Muscle layer of duodenum (tissue), 2 donors: ENCODE data around the gene PARD6B.
"Not testable (repeated sequence)": the region's sequence is repeated elsewhere in the genome, so short reads cannot be mapped to it uniquely, and the experiment has no call there.

Experiments
- H3K27ac ChIP-seq: one replicate; pipeline ENCODE4 v1.7.0; 2013; ENCODE audit warnings: mild to moderate bottlenecking, low read length
- H3K27me3 ChIP-seq: one replicate; pipeline ENCODE4 v1.7.0; 2013; ENCODE audit warnings: low read depth, mild to moderate bottlenecking, control low read depth, low read length
- H3K36me3 ChIP-seq, 2 donors: one replicate each; pipeline ENCODE4 v1.7.0; 2013; ENCODE audit warnings: low read length in 2 of 2, control low read depth in 1 of 2, mild to moderate bottlenecking in 1 of 2; ENCODE audit not compliant: insufficient read depth in 2 of 2, control insufficient read depth in 1 of 2
- H3K4me1 ChIP-seq, 2 donors: one replicate each; pipeline ENCODE4 v1.7.0; 2013; ENCODE audit warnings: low read length in 2 of 2, mild to moderate bottlenecking in 2 of 2, control low read depth in 1 of 2, moderate library complexity in 1 of 2; ENCODE audit not compliant: insufficient read depth in 2 of 2, control insufficient read depth in 1 of 2
- H3K4me3 ChIP-seq, 2 donors: one replicate each; pipeline ENCODE4 v1.7.0; 2013; ENCODE audit warnings: low read length in 2 of 2, low read depth in 1 of 2, mild to moderate bottlenecking in 1 of 2
- H3K9me3 ChIP-seq, 2 donors: one replicate each; pipeline ENCODE4 v1.7.0; 2013; ENCODE audit warnings: low read length in 2 of 2, control low read depth in 1 of 2, mild to moderate bottlenecking in 1 of 2; ENCODE audit not compliant: control insufficient read depth in 1 of 2
- donor health status: healthy.

The PARD6B gene

DNA sequence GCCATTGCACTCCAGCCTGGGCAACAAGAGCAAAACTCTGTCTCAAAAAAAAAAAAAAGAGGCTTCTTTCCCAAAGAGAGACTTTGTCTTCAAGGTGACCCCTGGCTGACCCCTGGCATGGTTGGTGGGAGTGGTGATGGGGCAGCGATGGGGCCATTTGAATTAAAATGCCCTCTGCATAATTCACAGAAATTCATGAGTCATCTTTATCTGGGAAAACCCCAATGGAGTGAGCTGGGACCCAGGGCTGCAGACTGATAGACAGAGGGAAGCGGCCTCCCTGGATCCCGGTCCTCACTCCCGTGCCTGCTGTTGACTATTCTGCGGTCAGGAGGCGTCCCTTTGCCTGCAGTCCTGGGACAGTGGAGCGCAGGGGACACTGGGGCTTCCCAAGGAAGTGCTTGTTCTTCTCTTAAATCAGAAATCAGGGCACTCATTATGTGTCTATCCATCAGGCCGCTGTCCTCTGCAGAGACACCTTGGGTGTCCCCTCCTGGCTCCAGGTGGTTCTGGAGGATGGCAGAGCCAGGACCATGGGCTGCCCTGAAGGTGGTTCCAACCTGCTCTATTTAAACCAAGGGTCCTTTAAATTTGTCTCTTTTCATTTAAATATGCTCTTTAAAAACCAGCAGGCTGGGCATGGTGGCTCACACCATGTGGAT is 40.2 kb downstream of the PARD6B start:
- not testable (repeated sequence) for H3K36me3 ChIP-seq, H3K9me3 ChIP-seq, H3K27me3 ChIP-seq, H3K4me1 ChIP-seq, H3K4me3 ChIP-seq, H3K27ac ChIP-seq

DNA sequence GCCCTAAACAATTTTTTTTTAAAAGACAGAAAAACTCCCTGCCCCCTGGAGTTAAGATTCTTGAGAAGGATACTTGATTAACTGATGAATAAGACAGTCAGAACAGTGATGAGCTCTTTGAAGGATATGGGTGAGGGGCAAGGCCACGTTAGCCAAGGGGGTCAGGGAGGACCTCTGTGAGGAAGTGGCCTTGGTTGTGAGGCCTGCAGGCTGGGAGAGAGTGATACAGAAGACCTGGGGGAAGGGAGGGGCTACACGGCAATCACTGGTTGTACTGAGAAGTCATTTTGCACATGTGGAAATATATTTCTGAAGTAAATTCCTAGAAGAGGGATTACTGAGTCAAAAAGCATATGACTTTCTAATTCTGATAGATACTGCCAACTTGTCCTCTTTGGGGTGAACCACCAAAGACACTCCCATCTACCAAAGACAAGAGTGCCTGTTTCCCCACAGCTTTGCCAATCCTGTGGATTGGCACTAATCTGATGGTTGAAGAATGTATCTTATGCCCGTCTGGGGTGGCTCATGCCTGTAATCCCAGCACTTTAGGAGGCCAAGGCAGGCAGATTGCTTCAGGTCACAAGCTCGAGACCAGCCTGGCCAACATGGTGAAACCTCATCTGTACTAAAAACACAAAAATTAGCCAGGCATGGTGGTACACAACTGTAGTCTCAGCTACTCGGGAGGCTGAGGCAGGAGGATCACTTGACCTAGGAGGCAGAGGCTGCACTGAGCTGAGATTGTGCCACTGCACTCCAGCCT is 41.2 kb downstream of the PARD6B start:
- H3K9me3 ChIP-seq: no peaks in the 10 kb centered on the region
- no peaks in the 10 kb centered on the region for H3K4me1 ChIP-seq
- no peak overlapping the region for H3K4me3 ChIP-seq
- H3K36me3 ChIP-seq: no peaks in the 10 kb centered on the region
- no peak overlapping the region for H3K27ac ChIP-seq
- no peaks in the 10 kb centered on the region for H3K27me3 ChIP-seq

DNA sequence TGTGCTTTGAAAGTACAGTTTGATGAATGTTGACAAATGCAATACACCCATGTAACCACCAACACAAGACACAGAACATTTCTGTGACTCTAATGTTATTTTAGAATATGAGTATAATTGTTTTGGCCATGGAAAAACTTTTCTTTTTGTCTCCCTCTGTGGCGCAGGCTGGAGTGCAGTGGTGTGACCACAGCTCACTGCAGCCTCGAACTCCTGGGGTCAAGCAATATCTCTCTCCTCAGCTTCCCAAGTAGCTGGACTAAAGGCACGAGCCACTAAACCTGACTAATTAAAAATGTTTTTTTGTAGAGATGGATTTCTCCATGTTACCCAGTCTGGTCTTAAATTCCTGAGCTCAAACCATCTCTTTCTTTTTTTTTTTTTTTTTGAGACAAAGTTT is 43.1 kb downstream of the PARD6B start:
- Histone ChIP-seq H3K4me3 (no peak overlapping the region), H3K9me3 (no peaks in the 10 kb centered on the region), H3K27ac (no peak overlapping the region), H3K36me3 (no peaks in the 10 kb centered on the region), H3K27me3 (no peaks in the 10 kb centered on the region), H3K4me1 (no peaks in the 10 kb centered on the region)

DNA sequence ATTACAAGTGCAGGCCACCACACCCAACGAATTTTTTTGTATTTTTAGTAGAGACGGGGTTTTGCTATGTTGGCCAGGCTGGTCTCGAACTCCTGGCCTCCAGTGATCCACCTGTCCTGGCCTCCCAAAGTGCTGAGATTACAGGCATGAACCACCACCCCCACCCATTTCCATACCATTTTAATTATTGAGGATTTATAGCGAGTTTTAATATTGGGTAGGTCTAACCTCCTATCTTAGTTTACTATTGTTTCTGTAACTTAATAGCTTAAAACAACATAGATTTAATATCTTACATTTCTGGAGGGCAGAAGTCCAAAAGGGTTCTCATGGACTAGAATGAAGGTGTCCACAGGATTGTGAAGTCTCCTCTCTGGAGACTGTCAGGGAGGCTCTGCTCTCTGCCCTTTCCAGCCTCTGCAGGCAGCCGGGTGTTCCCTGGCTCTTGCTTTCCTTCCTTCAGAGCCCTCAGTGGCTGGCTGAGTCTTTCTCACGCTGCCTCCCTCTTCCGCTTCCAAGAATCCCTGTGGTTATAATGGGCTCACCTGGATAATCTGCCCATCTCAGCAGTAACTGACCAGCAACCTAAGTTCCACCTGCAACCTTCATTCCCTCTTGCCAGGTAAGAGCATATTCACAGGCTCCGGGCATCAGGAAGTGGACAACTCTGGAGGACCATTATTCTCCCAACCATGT is 44.9 kb downstream of the PARD6B start:
- Histone ChIP-seq H3K4me3 (no peak overlapping the region), H3K27ac (no peak overlapping the region), H3K36me3 (no peaks in the 10 kb centered on the region), H3K4me1 (no peaks in the 10 kb centered on the region), H3K9me3 (no peaks in the 10 kb centered on the region), H3K27me3 (no peaks in the 10 kb centered on the region)

DNA sequence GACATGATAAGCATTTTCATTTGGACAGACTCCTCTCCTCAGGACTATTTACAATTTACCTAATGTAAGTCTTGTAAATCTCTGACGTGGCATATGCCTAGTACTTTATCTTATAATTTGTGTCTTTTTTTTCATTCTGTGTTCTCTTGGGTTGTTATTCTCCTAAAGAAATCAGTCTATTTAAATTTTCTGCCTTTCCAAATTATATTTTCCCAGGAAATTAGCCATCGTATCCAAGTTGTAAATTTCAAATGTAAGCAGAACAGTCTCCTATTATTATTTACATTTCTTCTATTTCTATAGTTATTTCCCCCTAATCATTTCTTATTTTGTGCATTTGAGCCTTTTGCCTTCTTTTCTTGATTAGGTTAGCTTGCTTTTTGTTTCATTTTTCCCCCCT is 46.0 kb downstream of the PARD6B start:
- Histone ChIP-seq H3K9me3 (no peaks in the 10 kb centered on the region), H3K4me3 (no peak overlapping the region), H3K27ac (no peak overlapping the region), H3K36me3 (no peaks in the 10 kb centered on the region), H3K27me3 (no peaks in the 10 kb centered on the region), H3K4me1 (no peaks in the 10 kb centered on the region)

DNA sequence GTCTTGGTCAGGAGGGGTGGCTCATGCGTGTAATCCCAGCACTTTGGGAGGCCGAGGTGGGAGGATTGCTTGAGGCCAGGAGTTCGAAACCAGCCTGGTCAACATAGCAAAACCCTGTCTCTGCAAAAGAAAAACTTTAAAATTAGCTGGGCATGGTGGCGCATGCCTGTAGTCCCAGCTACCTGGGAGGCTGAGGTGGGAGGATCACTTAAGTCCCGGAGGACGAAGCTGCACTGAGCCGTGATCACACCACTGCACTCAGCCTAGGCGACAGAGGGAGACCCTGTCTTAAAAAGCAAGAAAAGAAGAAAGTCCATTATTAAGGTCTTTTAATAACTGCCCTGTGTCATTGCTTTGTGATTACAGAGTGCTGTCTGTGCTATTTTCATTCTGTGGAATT is 47.6 kb downstream of the PARD6B start:
- H3K9me3 ChIP-seq, H3K27ac ChIP-seq, H3K27me3 ChIP-seq, H3K36me3 ChIP-seq, H3K4me3 ChIP-seq, H3K4me1 ChIP-seq: not testable (repeated sequence)

DNA sequence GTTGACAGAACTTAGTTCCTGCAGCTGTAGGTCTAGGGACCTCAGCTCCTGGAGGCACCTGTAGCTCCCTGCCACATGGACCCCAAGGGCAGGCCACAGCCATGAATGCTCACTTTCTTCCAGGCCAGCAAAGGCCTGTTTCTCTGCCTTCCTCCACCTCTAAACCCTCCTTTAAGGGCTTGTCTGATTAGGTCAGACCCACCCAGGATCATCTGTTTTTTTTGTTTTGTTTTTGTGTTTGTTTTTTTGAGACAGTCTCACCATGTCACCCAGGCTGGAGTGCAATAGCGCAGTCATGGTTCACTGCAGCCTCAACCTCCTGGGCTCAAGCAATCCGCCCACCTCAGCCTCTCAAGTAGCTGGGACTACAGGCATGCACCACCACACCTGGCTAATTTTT is 52.0 kb downstream of the PARD6B start:
- Histone ChIP-seq H3K27me3 (no peaks in the 10 kb centered on the region), H3K9me3 (no peaks in the 10 kb centered on the region), H3K4me1 (peaks cover 0 to 2% of the 10 kb centered on the region in 2 donors), H3K36me3 (no peaks in the 10 kb centered on the region), H3K27ac (no peak overlapping the region), H3K4me3 (no peak overlapping the region)

DNA sequence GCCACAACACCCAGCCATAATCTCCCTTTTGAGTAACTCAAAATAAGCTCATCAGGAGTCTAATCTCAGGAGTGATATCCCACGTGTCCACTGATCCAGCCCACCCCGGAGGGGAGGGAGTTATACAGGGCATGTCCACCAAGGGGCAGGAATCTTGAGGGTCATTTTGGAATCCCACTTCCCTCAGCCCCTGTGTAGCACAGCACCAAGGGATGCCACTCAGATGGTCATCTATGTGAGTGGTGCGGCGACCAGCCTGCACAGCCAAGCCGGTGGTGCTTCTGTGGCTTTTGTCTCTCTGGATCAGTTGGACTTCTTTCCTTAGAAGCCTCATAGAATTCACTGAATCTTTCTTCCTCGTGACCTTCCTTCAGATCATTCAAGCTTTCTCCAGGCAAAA is 52.5 kb downstream of the PARD6B start:
- Histone ChIP-seq H3K4me3 (no peak overlapping the region), H3K4me1 (peaks cover 0 to 5% of the 10 kb centered on the region in 2 donors), H3K9me3 (no peaks in the 10 kb centered on the region), H3K27me3 (no peaks in the 10 kb centered on the region), H3K36me3 (no peaks in the 10 kb centered on the region), H3K27ac (no peak overlapping the region)

DNA sequence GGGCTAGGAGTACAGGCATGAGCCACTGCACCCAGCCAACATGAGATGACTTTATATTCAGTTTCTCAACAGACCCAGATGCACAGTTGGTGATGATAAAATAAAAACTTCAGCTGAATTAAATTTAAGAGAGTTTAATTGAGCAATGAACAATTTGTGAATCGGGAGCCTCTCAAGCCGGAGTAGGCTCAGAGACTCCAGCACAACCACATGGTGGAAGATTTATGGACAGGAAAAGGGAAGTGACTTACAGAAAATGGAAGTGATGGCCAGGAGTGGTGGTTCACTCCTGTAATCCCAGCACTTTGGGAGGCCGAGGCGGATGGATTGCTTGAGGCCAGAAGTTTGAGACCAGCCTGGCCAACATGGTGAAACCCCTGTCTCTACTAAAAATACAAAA is 53.1 kb downstream of the PARD6B start:
- Histone ChIP-seq H3K9me3 (no peaks in the 10 kb centered on the region), H3K4me3 (no peak overlapping the region), H3K36me3 (no peaks in the 10 kb centered on the region), H3K4me1 (peaks cover 0 to 5% of the 10 kb centered on the region in 2 donors), H3K27ac (no peak overlapping the region), H3K27me3 (no peaks in the 10 kb centered on the region)

DNA sequence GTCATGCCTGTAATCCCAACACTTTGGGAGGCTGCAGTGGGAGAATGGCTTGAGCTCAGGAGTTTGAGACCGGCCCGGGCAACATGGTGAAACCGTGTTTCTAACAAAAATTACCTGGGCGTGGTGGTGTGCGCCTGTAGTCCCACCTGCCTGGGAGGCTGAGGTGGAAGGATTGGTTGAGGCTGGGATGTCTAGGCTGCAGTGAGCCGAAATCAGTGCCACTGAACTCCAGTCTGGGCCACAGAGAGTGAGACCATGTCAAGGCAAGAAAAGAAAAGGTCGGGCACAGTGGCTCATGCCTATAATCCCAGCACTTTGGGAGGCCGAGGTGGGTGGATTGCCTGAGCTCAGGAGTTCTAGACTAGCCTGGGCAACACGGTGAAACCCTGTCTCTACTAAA is 55.3 kb downstream of the PARD6B start:
- Histone ChIP-seq H3K27ac (no peak overlapping the region), H3K4me1 (peaks cover 13% of the 10 kb centered on the region in 2 donors), H3K4me3 (no peak overlapping the region), H3K27me3 (no peaks in the 10 kb centered on the region), H3K9me3 (no peaks in the 10 kb centered on the region), H3K36me3 (no peaks in the 10 kb centered on the region)

DNA sequence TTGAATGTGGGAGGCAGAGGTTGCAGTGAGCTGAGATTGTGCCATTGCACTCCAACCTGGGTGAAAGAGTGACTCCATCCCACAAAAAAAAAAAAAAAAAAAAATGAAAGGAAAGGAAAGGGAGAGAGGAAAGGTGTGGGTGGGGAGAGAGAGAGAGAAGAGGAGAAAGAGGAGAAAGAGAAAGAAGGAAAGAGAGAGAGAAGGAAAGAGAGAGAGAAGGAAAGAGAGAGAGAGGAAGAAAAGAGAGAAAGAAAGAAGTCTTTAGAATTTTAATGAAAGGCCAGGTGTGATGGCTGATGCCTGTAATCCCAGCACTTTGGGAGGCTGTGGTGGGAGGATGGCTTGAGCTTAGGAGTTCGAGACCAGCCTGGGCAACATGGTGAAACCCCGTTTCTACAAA is 55.8 kb downstream of the PARD6B start:
- no peak overlapping the region for H3K4me3 ChIP-seq
- H3K9me3 ChIP-seq: no peaks in the 10 kb centered on the region
- no peaks in the 10 kb centered on the region for H3K27me3 ChIP-seq
- peaks cover 13% of the 10 kb centered on the region in 2 donors for H3K4me1 ChIP-seq
- no peaks in the 10 kb centered on the region for H3K36me3 ChIP-seq
- no peak overlapping the region for H3K27ac ChIP-seq
